HG03175 (cell line): ENCODE measurements around the gene GRB7.
"Not testable (repeated sequence)": the region's sequence is repeated elsewhere in the genome, so short reads cannot be mapped to it uniquely, and the experiment has no call there.

Experiments
- ATAC-seq: cut with Tn5 transposase; IDR thresholded peaks from one replicate; pipeline ENCODE4 v1.9.1; 2021; ENCODE audit warnings: mild to moderate bottlenecking, moderate library complexity; ENCODE audit not compliant: unreplicated experiment

GRB7 gene

GRCh38 chr17:39750131-39751015 is 12.6 kb downstream of the GRB7 start:
- no peak for ATAC-seq

DNA sequence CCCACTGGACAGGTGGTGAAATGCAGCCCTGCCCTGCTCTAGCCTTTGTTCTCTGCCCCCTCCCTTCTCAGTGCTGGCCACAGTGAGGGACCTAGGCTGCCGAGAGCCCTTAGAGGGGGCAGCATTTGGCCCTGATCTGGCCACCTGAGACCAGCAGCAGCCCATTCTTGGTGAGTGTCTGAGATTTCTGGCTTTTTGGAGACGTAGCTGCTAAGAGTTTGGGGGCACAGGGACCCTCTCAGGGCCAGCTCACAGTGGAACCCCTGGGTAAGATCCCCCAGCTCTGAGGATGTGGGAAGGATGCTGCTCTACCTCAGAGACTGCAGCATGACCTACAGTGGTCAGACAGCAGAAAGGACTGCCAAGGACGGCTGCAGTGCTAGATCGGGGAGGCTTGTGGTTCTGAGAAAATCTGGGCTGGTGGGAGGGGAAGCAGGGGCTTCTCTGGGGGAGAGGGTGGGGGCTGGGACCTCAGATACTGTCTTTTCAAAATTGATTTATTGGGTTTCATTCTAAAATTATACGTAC is 13.3 kb downstream of the GRB7 start:
- ATAC-seq, result no peak

- ATAC-seq, result no peak
Observed at GRCh38 chr17:39751637-39752036, 13.9 kb downstream of the GRB7 start.

DNA sequence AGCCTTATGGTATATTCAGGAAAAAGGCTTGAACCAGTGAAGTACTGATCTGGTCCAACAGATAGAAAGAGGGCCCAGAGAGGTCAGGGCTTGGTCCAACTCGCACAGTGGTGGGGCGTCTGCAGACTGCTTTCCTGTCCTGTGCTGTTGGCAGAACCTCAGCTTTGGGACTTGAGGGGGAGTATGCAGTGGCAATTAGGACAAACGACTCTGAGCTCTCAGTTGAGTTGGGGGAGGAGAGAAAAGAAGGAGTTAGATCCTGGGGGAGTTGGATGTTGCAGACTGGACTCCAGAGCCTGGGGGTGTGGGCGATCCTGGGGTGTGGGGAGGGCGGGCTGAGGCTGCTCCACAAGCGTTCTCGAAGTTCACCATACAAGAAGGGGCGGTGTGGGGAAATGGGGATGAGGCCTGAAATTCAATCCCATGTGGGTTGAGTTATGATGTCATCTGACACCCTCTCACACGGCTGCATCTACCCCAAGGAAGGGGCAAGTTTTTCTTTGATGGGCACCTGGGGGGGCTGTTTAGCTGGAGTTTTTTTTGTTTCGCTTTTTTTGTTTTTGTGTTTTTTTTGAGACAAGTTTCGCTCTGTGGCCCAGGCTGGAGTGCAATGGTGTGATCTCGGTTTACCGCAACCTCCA is 14.6 kb downstream of the GRB7 start:
- ATAC-seq, result no peak

DNA sequence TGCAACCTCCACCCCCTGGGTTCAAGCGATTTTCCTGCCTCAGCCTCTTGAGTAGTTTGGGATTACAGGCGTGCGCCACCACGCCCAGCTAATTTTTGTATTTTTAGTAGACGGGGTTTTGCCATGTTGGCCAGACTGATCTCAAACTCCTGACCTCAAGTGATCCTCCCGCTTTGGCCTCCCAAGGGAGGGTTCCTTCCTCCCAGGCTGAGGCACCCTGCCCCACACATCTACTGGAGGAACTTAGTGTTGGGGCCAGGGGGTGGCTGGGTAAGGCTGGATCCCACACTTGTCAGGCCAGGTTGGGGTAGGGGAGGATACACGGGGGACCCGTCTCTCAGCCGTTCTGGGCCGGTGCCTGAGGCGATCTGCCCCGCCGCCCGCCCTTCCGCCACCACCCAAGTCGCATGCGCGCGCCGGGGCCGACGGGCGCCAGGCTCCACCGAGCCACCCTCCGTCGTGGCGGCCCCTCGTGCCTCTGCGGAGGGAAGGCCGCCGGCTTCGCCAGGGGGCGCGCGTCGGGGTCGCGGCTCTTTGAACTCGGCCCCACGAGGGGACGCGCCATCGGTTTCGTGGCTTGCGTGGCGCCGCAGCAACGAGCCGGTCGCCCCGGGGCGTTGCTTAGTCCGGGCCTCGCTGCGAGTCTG is 15.9 kb downstream of the GRB7 start:
- peak; percentile 20 for ATAC-seq

- peak; percentile 72 for ATAC-seq
Observed at GRCh38 chr17:39754161-39754957, 16.6 kb downstream of the GRB7 start.

DNA sequence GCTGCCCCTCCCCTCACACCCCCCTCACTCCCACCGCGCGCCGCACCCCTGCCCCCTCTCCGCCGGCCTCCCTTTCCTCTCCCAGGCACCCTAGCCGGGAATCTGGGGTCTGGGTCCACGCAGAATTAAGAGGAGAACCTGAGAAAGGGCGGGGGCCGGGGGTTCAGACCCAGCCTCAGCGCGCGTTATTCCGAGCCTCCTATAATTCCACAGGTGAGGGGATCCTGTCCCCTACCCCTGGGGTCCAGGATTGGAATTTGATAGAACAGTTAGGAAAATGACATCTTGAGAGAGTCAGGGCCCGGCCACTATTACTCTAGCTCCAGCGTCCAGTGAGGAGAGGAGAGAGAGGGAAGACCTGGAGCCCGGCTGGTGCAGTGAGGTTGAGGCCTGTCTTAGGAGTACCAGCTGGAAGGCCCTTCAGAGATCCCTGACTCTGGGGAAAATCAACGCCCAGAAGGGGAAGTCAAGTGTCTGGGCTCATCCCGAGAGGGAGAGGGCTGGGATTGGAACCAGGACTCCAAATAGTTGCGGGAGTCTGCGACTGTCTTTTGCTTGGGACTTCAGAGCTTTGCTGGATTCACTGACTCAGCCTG is 17.3 kb downstream of the GRB7 start:
- ATAC-seq, result no peak

- ATAC-seq, result no peak
Observed at GRCh38 chr17:39755554-39756379, 18.0 kb downstream of the GRB7 start.

DNA sequence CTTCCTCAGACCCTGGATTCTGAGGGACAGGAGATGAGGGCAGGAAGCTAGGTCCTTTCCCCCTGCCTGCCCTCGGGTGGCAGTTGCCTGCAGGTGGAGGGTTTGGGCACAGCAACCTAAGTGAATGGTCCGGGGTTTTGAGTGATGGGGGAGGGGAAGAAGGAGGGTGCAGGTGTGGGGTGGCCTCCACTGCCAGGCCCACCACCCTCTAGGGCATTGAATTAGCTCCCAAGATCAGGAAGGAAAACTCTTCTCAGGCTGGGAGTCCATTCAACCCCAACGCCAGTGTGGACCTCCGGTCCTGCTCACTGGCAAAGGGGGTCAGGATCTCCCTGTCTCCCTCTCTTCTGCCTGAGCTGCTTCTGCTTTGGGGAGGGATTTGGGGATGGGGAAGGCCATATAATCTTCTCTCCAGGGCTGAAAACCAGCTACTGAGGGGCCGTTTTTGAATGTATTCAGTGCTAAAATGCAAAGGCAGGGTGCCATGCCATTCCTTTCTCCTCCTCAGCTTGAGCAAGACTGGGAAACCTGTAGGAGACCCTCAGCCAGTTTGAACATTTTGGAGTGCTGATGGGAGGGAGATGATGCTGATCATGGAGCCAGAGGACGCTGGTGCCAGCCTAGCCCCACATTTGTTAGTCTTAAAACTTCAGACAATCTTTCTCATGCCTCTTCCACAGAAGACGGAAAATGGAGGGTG is 18.8 kb downstream of the GRB7 start:
- ATAC-seq, result no peak

DNA sequence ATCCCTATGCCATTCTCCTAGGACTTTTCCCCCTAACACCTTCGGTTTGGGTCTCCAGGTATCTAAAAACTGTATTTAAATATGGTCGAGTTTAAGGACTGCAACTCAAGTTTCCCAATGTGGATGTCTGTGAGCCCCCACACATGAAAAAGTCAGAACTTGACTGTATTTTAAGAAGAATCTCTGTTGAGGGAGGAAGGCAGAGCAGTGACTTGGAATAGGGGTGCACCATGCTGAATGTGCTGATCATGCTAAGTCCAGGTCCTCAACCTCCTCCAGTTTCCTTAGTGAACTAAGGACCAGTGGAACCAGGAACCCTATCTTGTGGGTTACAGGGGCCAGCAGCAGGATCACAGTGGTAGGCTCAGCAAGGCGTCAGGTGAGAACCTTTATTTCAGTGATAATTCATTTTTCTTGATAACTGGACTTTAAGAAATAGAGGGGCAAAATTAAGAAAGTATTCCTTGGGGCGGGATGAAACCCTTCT is 19.5 kb downstream of the GRB7 start:
- no peak for ATAC-seq

GRCh38 chr17:39757931-39758873 is 20.5 kb downstream of the GRB7 start:
- no peak for ATAC-seq

DNA sequence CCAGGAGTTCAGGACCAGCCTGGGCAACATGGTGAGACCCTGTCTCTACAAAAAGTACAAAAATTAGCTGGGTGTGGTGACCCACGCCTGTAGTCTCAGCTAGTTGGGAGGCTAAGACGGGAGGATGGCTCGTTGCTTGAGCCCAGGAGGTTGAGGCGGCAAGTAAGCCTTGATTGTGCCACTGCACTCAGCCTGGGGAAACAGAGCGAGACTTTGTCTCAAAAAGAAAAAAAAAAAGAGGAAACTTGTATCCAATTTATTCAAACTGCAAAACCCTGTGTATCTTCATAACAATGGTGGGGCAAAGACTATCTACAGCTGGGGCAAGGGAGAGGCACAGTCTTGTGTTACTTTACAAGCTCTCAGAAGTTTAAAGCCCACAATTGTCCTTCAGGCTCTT is 21.5 kb downstream of the GRB7 start:
- ATAC-seq, result no peak

GRCh38 chr17:39761861-39762496 is 24.2 kb downstream of the GRB7 start:
- ATAC-seq, result no peak

DNA sequence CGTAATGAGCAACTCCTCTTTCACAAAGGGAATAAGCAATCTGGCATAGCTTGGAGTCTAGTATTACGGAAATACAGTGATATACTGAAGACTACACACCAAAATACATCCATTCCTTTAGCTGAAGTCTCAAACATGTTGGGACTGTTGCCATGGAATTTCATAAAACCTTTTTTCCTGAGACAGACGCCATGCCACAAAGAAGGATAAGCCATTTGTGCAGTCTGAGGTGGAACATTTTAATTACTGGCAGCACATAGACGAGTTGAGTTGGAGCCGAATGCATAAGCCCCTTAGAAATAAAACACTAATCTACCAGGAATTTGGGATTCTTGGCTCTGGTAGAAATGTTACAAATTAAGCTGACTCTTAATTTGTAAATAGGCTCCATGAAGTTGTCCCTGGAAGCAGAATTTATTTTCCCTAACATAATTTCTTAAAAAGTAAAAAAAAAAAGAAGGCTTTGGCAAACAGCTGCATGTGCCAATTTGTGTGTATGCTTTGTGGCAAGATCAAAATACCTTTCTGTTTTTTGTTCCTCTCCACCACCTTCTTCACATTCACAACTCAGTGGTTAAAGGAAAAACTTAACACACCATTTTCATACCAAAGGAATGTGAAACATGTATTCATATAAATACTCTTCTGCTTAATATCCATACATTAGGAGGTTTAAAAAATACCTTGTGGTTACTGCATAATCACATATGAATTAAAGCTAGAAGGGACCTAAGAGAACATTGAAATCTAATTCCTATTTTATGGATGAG is 25.5 kb downstream of the GRB7 start:
- no peak for ATAC-seq

DNA sequence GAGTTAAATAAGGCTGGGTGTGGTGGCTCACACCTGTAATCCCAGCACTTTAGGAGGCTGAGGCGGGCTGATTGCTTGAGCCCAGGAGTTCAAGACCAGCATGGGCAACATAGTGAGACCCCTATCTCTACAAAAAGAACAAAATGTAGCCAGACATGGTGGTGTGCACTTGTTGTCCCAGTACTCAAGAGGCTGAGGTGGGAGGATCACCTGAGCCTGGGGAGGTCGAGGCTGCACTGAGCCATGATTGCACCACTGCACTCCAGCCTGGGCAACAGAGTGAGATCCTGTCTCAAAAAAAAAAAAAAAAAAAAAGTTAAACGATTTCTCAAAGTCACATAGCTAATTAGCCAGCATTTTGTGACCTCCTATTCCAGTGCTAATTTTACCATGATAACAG is 26.4 kb downstream of the GRB7 start:
- not testable (repeated sequence) for ATAC-seq

DNA sequence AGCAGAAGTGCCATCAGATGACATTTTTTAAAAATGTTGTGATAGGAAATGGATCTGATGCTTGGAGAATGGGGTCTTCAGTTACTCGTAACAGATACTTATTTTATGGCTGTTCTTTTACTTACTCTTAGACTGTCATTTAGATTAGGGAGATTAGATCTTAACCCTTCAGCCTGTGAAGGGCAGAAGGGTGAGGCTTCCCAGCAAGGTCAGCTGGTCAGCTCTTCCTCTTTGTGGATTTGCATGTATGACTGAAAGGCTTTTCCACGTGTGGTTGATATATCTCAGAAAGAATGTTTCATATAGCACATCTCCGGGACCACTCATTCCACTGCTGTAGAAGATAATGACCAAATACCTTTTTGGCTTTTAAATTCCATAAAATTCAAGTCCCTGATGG is 27.4 kb downstream of the GRB7 start:
- ATAC-seq, result no peak
